Measurements from ENCODE around the gene GSDMA. TPM values are rescaled to one million over a fixed set of nuclear protein-coding genes. Genes with fewer than 3 reads are reported as not detected.

GSDMA gene
- total RNA-seq, 4 donors from 2014 or later: 0.18 to 0.35 (median 0.26) TPM; not detected in 1

GRCh38 chr17:39952680-39953470 is 9.9 kb upstream of the GSDMA start:
- peak overlapping the region; percentile 32 to 34 for H3K4me3 ChIP-seq
- H3K27me3 ChIP-seq: no peaks in the 10 kb centered on the region
- TF ChIP-seq CTCF (IDR thresholded peaks at IDR 0.05) (no peak), POLR2A (IDR thresholded peaks at IDR 0.05) (peak; percentile 44 to 52)
- H3K9me3 ChIP-seq: no peaks in the 10 kb centered on the region
- peak overlapping the region; percentile 77 to 85 for H3K27ac ChIP-seq
- H3K36me3 ChIP-seq: no peaks in the 10 kb centered on the region
- peaks cover 0 to 5% of the 10 kb centered on the region in 2 donors for H3K4me1 ChIP-seq
- intact Hi-C loops (cut with DNase I; ENCODE audit: low total_unique reads): no loop called here
- DNase-seq: peak; percentile 98 to 99

GRCh38 chr17:39953471-39953888 is 9.3 kb upstream of the GSDMA start:
- no peak for DNase-seq
- Histone ChIP-seq H3K4me3 (peak overlapping the region; percentile 32 to 34), H3K27me3 (no peaks in the 10 kb centered on the region), H3K4me1 (peaks cover 0 to 5% of the 10 kb centered on the region in 2 donors), H3K36me3 (no peaks in the 10 kb centered on the region), H3K9me3 (no peaks in the 10 kb centered on the region), H3K27ac (peak overlapping the region; percentile 77 to 85)
- TF ChIP-seq CTCF (IDR thresholded peaks at IDR 0.05) (no peak), POLR2A (IDR thresholded peaks at IDR 0.05) (no peak)
- intact Hi-C loops (cut with DNase I; ENCODE audit: low total_unique reads): no loop called here

- Histone ChIP-seq H3K27ac (no peak overlapping the region), H3K4me1 (peaks cover 0 to 5% of the 10 kb centered on the region in 2 donors), H3K4me3 (no peak overlapping the region), H3K36me3 (no peaks in the 10 kb centered on the region), H3K9me3 (no peaks in the 10 kb centered on the region), H3K27me3 (no peaks in the 10 kb centered on the region)
- TF ChIP-seq CTCF (IDR thresholded peaks at IDR 0.05): no peak
- no peak for TF ChIP-seq POLR2A (IDR thresholded peaks at IDR 0.05)
- intact Hi-C loops (cut with DNase I; ENCODE audit: low total_unique reads): no loop called here
- no peak for DNase-seq
These were observed 7.9 kb upstream of the GSDMA start for GRCh38 chr17:39954876-39955275.

GRCh38 chr17:39955726-39956225 is 7.0 kb upstream of the GSDMA start:
- Histone ChIP-seq H3K27ac (no peak overlapping the region), H3K9me3 (no peaks in the 10 kb centered on the region), H3K36me3 (no peaks in the 10 kb centered on the region), H3K4me1 (peaks cover 0 to 5% of the 10 kb centered on the region in 2 donors), H3K27me3 (no peaks in the 10 kb centered on the region), H3K4me3 (no peak overlapping the region)
- DNase-seq: no peak
- intact Hi-C loops (cut with DNase I; ENCODE audit: low total_unique reads): no loop called here
- TF ChIP-seq CTCF (IDR thresholded peaks at IDR 0.05): no peak
- TF ChIP-seq POLR2A (IDR thresholded peaks at IDR 0.05): no peak

- no peak for DNase-seq
- TF ChIP-seq POLR2A (IDR thresholded peaks at IDR 0.05): no peak
- TF ChIP-seq CTCF (IDR thresholded peaks at IDR 0.05): no peak
- Histone ChIP-seq H3K36me3 (no peaks in the 10 kb centered on the region), H3K27ac (no peak overlapping the region), H3K9me3 (no peaks in the 10 kb centered on the region), H3K4me3 (no peak overlapping the region), H3K27me3 (no peaks in the 10 kb centered on the region), H3K4me1 (no peaks in the 10 kb centered on the region)
- intact Hi-C loops (cut with DNase I; ENCODE audit: low total_unique reads): no loop called here
These were observed 2.2 kb upstream of the GSDMA start for GRCh38 chr17:39960524-39961041.

Measured in uterus (tissue), 4 donors.